IPS-18c (cell line): Measurements from ENCODE around the gene ATAD3C.
A peak's percentile ranks its signal among the peaks of the same experiment; 100 is the strongest.
"Not testable (repeated sequence)": the region's sequence is repeated elsewhere in the genome, so short reads cannot be mapped to it uniquely, and the experiment has no call there.

Experiments used
- H3K4me3 ChIP-seq: 2 replicates; pipeline ENCODE4 v1.7.0; 2013; ENCODE audit warnings: low read depth, mild to moderate bottlenecking, low read length, moderate library complexity; ENCODE audit not compliant: insufficient read depth
- H3K9me3 ChIP-seq: one replicate; pipeline ENCODE4 v1.6.1; 2013; ENCODE audit warnings: mild to moderate bottlenecking, low read length, moderate library complexity; ENCODE audit not compliant: control insufficient read depth, insufficient read depth

Gene ATAD3C

DNA sequence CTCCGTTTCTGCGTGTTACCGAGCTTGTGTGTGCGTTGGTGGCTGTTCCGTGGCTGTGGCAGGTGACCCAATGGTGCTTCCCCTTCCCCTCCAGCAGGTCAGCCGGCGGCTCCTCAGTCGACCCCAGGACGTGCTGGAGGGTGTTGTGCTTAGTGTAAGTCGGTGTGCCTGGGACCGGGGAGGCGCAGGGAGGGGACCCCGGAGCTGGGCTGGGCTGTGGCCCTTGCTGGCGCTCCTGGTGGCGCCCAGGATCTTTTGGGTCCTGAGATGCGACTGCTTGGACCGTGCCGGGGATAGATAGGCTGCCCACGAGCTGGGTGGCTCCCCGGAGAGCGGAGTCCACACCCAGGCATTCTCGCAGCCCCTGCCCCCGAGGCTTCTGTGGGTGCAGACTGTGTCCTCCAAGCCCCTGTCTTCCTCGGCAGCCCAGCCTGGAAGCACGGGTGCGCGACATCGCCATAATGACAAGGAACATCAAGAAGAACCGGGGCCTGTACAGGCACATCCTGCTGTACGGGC is 5.9 kb downstream of the ATAD3C start:
- no peak overlapping the region for H3K4me3 ChIP-seq
- no peaks in the 10 kb centered on the region for H3K9me3 ChIP-seq

DNA sequence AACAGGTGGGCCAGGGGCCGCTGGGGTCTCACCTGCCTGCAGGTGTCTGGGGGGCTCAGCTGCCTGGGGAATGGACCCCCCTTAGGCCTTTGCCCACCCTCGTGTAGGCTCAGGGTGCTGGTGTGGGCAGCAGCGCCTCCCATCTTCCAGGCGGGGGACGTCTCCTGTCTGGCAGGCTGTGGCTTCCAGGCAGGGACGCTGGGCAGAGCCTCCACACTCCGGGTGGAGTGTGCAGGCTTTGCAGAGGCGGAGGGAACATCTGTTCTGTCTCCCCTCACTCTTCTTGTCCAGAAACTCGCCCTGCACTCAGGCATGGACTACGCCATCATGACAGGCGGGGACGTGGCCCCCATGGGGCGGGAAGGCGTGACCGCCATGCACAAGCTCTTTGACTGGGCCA is 6.4 kb downstream of the ATAD3C start:
- H3K4me3 ChIP-seq, H3K9me3 ChIP-seq: not testable (repeated sequence)

DNA sequence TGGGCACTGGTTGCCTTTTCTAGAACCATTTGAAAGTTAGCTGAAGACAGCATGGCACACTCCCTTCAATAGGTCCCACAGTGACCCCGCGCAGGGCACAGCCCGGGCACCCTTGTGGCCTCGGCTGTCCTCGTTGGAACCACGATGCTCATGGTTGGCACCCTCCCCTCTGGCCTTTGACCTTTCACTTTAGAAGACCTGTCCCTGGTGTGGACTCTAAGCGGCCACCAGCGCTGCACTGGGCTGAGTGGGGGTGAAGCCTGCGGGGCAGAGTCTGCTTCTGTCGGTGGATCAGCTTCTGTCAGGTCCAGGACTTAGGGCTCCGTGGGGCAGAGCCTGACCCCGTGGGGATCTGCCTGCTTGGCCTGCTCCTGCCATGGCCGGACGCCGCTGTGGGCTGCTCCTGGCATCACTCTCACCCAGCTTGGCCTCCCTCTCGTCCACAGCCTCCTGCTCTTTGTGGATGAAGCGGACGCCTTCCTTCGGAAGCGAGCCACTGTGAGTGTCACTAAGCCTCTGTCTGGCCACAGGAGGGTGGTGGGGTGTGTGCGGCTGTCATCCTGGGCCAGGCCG is 7.3 kb downstream of the ATAD3C start:
- H3K9me3 ChIP-seq, H3K4me3 ChIP-seq: not testable (repeated sequence)

DNA sequence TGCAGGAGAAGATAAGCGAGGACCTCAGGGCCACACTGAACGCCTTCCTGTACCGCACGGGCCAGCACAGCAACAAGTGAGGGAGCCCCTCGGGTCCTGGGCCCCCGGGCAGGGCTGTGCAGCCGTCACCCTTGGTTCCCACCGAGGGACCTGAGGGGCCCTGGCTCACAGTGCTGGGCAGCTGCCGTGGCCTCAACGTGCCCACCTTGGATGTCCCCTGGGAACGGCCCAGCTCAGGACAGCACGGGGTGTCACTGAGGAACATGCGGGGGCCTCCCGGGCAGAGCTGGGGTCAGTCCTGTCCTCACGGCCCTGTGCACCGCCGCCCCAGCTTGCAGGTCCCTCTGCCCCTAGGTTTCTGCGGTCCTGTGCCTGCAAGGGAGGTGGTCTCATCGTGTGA is 9.7 kb downstream of the ATAD3C start:
- H3K9me3 ChIP-seq, H3K4me3 ChIP-seq: not testable (repeated sequence)

DNA sequence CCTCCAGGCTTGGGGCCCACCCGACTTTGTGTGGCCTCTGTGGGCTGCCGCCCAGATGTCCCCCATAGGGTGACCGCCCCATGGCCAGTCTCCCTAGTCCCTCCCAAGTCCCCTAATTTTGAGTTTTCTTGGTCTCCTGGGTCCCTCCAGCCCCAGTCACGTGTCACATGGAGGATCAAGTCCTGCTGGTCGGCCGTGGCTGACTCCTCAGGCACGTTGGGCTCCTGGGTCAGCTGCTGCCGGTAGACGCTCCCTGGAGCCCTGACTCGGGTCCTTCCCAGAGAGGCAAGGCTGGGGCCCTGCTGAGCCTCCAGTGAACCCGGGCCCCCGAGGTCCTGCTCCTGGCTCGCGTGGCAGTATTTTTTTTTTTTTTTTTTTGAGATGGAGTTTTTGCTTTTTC is 10.2 kb downstream of the ATAD3C start:
- not testable (repeated sequence) for H3K9me3 ChIP-seq, H3K4me3 ChIP-seq

DNA sequence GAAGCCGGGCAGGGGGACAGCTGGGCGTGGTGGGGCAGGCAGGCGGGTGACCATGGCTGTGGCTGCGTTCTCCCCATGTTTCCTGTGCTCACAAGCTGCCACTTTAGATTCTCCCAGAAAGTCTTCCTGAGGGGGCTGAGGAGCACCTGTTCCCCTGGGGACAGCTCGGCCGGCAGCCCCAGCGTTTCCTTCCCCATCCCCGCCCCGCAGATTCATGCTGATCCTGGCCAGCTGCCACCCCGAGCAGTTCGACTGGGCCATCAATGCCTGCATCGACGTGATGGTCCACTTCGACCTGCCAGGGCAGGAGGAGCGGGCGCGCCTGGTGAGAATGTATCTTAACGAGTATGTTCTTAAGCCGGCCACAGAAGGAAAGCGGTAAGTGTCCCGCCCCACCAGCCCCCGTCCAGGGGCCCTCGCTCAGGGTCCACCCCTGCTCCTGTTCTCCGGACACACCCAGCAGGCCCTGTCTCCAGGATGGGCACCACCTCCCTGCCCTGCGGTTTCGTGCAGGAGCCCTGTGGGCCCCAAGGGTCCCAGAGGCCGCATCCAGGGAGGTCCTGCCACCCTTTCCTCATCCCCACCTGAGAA is 11.1 kb downstream of the ATAD3C start:
- no peaks in the 10 kb centered on the region for H3K9me3 ChIP-seq
- no peak overlapping the region for H3K4me3 ChIP-seq

DNA sequence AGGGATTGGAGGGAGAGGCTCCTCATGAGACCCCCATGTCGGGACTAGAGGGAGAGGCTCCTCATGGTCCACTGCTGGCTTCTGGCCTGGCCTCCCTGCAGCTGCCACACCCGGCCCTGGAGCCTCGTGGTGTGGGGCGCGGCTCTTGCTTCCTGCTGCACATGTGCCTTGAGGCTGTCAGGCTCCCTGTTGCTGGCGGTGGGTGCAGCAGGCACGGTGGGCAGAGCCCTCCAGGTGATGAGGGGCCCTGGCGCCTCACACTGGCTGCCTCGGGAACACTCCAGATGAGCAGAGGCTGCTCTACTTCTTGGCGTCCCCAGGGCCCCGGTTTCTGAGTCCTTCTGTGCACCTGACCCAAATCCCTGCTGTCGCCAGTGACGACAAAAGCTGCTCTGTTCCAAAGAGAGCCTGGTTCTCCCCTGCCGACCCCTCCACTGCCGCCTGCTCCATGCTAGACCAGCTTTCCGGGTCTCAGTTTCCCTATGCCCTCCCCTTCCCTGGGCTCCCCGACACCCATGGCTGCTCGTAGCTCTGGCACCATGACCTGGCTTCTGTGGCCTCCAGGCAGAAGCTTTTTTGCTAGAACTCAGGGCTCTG is 12.3 kb downstream of the ATAD3C start:
- no peaks in the 10 kb centered on the region for H3K9me3 ChIP-seq
- no peak overlapping the region for H3K4me3 ChIP-seq

DNA sequence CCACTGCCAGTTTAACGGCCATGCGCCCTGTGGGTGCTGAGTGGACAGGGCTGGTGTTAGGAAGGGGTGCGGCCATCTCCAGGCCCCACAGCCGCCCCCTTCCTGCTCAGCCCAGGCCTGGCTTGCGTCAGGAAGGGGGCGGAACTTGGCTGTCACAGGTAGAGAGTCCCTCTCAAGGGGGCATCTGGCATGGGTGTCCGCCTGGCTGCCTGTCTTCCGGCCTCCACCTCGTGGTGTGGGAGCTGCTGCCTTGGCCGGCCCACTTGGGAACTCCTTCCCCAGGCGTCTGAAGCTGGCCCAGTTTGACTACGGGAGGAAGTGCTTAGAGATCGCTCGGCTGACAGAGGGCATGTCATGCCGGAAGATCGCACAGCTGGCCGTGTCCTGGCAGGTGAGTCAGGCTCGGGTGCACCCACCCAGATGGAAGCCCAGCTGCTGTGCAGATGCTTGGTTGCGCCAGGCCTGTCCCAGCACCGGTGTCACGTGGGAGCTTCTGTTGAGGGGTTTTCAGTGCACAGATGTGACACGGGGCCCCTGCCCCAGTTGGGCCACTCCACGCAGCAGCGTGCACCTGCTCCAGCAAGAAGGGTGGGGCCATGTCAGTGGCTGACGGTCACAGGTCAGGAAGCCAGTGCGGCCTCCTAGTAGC is 13.0 kb downstream of the ATAD3C start:
- Histone ChIP-seq H3K4me3 (no peak overlapping the region), H3K9me3 (no peaks in the 10 kb centered on the region)

DNA sequence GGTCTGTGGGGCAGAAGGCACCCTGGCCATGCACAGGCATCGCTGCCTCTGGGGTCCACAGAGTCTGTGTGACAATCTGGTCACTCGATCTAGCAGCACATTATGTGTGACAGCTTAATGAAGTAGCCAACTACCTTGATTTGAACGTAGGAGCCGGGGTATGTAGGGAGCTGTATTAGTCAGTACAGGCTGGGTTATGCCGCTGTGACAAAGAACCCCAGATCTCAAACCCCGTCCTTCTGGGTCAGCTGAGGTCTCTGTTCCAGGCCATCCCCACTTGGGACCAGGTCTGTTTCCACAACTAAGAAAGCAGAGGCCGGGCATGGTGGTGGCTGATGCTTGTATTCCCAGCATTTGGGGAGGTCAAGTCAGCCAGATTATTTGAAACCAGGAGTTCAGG is 13.8 kb downstream of the ATAD3C start:
- H3K9me3 ChIP-seq = no peaks in the 10 kb centered on the region
- H3K4me3 ChIP-seq = no peak overlapping the region

DNA sequence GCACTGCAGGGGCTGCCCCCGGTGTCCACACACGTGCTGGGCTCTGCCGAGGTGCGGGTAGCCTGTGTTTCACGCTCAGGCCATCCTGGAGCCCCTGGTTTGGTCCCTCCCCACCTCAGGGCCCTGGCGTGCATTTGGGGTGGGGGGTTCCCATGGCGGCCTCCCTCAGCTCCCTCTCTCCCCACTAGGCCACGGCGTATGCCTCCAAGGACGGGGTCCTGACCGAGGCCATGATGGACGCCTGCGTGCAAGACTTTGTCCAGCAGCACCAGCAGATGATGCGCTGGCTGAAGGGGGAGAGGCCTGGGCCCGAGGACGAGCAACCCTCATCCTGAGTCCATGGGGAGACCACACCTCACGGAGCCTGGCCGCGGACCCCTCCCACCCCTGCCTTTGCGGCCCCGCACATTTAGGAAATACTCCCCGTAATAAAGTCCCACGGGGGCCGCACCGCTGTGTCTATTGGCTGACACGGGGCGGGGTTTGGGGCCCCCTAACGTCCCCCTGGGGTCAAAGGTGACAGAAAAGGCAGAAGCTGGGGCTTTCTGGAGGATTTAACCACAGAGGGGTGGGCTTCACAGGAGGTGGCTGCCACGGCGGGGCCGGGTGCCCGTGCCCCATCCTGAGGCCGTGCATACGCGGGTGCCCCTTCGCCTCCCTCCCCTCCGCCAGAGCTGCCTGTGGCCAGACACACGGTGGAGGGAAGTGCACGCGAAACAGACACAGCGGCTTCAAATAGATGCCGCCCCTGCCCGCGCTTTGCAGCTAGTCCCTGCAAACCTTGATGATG is 18.9 kb downstream of the ATAD3C start:
- H3K4me3 ChIP-seq, H3K9me3 ChIP-seq: not testable (repeated sequence)

DNA sequence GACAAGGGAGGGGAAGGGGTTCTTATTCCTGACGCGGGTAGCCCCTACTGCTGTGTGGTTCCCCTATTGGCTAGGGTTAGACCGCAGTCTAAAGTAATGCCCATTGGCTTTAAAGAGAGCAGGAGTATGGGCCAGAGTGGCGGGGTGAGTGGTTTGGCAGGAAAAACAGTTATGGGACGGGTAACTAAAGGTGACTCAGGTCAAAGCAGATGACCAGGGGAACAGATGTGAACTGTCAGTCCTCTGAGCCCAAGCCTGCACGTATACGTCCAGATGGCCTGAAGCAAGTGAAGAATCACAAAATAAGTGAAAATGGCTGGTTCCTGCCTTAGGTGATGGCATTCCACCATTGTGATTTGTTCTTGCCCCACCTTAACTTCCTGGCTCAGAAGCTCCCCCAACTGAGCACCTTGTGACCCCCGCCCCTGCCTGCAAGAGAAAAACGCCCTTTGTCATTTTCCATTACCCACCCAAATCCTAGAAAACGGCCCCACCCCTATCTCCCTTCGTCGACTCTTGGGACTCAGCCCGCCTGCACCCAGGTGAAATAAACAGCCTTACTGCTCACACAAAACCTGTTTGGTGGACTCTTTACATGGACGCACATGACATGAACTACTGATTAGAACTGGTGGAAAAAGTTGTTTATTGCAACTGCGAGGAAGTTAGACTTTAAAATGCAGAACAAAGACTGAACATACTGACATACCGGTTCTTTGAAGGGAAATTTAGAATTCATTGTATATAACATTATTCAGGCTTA is 21.3 kb downstream of the ATAD3C start:
- Histone ChIP-seq H3K9me3 (no peaks in the 10 kb centered on the region), H3K4me3 (peak overlapping the region; percentile 36)

DNA sequence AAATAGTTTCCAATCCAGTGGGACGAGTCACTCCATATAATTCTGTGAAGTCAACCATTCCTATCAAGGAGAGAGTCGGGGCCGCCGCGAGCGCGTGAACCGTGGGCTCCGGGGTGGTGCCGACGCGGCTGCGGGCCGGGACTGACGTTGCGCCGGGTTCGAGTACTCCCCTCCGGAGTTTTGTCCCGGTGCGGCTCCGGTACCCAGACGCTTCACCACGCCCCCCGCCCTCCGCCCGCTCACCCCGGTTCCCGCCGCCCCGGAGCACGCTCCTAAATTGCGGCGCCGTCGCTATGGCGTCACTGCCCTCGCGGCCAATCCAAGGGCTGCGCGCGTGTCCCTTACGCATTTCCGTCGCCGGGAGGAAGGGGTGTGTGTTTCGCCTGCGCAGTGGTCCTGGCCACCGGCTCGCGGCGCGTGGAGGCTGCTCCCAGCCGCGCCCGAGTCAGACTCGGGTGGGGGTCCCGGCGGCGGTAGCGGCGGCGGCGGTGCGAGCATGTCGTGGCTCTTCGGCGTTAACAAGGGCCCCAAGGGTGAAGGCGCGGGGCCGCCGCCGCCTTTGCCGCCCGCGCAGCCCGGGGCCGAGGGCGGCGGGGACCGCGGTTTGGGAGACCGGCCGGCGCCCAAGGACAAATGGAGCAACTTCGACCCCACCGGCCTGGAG is 22.0 kb downstream of the ATAD3C start, which contains the start of gene ATAD3B:
Gene ATAD3B (plus strand): TSS at position 377 of the 664 bp plus-strand sequence. CDS start 120 bp downstream, at position 497.
- H3K9me3 ChIP-seq = no peaks in the 10 kb centered on the region
- H3K4me3 ChIP-seq = peak within 1 kb of the TSS; percentile 56

DNA sequence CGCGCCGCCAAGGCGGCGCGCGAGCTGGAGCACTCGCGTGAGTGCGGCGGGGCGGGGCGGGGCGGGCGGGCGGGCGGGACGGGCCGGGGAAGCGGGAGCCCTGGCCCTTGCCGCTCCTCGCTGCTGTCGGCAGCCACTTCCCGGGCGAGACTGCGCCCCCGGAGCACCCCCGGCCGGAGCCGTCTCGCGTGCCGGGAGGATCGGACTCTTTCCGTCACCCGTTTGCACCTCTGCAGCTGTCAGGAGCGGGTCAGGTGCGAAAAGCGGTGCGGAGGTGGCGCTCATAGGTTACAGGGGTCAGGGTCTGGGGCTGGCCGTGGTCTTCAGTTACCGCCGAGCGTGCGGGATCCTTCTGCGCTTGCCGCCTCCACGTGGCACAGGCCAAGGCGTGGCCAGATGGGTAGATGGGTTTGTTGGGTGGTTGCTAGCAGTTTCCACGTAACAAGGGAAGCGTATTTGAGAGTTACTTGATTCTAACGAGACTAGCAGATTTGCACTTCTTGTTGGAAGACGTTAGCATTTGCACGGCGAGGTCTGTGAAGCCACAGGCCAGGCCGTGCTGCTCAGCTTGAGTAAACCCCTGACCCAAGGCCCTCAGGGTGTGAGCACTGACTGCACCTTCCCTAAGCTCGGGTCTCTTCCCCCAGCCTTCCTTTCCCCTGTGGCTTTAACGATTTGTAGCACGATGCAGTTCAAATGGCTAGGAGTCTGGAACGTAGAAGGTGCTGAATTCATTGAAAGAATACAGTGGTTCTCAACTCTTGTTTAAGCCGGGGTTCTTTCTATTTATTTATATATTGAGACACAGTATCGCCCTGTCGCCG is 22.8 kb downstream of the ATAD3C start:
- not testable (repeated sequence) for H3K9me3 ChIP-seq
- H3K4me3 ChIP-seq = peak overlapping the region; percentile 56

DNA sequence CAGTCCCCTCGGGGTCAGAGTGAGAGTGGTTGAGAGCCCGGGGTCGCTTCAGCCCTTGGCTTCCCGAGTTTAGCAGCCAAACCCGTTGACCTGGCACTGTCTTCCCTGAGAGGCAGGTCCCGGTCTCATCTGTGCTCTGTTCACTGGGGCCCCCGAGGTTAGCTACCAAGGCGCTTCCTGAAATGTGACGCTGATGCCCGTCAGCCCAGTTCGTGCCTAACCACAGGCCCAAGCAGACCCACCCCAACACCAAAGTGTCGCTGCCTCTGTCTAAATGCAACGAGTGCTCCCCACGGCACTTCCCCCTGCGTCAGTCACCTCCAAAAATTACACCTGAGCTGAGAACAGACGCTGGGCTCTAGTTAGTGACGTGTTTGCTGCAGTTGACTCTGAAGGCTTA is 26.5 kb downstream of the ATAD3C start:
- not testable (repeated sequence) for H3K9me3 ChIP-seq, H3K4me3 ChIP-seq

DNA sequence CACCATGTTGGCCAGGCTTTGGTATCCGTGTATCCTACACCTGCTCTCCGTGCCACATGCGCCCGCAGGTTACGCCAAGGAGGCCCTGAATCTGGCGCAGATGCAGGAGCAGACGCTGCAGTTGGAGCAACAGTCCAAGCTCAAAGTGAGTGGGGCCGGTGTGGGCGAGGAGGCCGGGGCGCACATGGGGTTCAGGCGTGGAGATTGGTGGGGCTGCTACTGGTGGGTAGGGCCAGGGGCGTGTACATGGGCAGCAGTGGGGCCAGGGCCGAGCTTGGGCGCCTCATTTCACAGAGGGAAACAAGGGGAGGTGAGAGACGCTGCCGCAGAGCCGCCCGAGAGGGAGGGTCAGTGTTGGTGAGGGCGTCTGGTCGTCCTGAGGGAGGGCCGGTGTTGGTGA is 27.7 kb downstream of the ATAD3C start:
- Histone ChIP-seq H3K4me3 (no peak overlapping the region), H3K9me3 (no peaks in the 10 kb centered on the region)
